ENCODE results near the gene RIMKLA.
A peak's percentile ranks its signal among the peaks of the same experiment; 100 is the strongest.

The RIMKLA gene, protein sequence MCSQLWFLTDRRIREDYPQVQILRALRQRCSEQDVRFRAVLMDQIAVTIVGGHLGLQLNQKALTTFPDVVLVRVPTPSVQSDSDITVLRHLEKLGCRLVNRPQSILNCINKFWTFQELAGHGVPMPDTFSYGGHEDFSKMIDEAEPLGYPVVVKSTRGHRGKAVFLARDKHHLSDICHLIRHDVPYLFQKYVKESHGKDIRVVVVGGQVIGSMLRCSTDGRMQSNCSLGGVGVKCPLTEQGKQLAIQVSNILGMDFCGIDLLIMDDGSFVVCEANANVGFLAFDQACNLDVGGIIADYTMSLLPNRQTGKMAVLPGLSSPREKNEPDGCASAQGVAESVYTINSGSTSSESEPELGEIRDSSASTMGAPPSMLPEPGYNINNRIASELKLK

DNA sequence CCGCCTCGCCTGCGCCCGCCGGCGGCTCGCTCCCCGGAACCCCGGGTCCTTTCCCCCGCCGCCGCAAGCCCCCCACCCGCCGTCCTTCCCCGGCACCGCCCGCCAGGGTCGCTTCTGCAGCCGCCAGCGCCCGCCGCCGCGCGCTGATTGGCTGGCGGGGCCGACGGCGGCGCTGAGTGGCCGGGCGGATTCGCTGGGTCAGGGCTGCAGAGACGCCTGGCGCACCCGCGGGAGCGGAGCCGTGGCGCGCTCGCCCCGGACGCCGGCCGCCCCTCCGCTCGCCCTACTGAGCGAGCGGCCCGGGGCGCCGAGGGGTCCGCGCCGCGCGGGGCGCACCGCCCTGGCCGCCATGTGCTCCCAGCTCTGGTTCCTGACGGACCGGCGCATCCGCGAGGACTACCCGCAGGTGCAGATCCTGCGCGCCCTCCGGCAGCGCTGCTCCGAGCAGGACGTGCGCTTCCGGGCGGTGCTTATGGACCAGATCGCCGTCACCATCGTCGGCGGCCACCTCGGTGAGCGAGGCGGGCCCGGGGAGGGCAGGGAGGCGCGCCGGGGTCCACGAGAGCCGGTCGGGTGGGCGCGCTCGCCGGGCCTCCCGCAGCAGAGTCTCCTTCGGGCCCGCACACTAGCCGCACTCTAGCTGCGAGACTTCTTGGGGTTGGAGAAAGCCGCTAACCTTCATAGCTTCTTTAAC, at the start of gene RIMKLA:
Gene RIMKLA, plus strand, starts transcription at position 207 of the 694 bp plus-strand sequence. Its CDS starts 143 bp downstream, at position 350.
- peak; percentile 82 for DNase-seq (ENCODE audit: low spot score)

DNA sequence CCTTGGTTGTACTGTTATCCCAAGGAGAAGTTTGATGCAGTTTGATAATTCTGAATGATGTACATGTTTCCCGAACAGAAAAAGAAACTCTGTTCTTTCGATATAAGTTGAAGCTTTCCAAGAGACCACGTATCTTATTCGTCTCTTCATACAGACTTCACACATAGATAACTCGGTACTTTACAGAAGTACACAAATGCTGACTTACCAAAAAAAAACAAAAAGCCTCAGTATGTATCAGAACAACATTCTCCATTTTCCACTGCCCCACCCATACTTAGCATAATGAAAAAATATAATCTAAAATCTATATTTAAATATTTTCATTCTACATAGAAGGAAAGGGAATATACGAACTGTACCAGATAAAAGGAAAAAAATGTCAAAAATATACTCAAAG, 47.7 kb upstream of the RIMKLA start:
- DNase-seq (ENCODE audit: low spot score): no peak

DNA sequence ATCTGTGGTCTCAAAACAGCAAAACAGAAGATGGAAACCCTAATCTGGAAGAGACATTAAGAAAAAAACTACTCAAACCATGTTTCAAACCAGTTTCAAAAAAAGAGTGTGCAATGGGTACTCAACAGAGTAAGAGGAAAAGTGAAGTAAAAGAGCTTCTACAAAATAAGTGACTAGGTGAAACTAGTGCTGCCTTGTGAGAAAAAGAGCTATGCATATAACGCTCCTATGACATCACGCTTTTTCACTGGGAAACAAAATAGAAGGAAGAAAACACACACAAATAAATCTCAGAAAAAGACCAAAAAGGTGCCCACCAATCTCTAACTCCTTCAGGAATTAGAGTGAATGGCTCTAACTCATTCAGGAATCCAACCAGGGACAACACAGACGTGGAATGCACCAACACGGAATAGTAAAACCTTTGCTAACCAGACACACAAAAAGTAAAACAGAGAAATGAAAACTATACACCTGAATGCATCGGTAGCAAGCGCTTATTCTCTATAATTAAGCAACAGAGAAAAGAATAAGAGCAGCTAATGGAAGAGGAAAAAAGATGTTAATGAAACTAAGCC, 46.8 kb upstream of the RIMKLA start:
- DNase-seq (ENCODE audit: low spot score): no peak

DNA sequence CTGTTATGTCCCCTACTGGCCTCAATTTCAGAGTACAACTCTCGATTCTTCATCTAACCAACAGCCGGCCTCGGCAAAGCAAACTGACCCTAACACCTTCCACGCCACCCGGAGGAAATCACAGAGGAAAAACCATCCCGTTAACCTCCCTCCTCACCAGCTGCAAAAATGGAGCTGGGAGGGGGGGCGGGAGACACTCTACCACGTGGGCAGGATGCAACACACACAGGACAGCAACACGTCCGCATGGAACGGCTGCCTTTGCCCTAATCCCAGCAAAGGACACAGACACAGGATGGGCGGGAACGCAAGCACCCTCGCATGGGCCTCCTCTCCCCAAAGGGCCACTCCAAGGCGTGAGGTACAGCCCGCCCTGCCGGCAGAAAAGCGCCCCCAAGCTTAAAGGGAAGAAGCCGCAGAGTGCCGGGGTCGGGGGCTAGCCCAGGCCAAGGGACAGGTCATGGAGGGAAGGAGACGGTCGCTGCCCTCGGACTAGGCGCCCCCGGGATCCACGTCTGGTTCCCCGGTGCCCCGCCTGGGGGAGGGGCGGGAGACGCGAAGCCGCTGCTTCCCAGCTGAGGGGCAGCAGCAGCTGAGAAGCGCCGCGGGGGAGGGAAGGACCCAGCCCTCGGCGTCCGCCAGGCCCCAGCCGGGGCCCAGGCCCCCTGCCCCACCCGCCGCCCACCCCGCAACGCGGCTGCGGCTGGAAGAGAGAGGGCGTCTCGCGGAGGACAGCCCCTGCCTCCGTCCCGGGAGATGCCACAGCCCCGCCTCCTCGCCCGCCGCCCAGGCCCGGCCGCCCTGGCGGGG, 46.1 kb upstream of the RIMKLA start:
- DNase-seq (ENCODE audit: low spot score): peak; percentile 73

DNA sequence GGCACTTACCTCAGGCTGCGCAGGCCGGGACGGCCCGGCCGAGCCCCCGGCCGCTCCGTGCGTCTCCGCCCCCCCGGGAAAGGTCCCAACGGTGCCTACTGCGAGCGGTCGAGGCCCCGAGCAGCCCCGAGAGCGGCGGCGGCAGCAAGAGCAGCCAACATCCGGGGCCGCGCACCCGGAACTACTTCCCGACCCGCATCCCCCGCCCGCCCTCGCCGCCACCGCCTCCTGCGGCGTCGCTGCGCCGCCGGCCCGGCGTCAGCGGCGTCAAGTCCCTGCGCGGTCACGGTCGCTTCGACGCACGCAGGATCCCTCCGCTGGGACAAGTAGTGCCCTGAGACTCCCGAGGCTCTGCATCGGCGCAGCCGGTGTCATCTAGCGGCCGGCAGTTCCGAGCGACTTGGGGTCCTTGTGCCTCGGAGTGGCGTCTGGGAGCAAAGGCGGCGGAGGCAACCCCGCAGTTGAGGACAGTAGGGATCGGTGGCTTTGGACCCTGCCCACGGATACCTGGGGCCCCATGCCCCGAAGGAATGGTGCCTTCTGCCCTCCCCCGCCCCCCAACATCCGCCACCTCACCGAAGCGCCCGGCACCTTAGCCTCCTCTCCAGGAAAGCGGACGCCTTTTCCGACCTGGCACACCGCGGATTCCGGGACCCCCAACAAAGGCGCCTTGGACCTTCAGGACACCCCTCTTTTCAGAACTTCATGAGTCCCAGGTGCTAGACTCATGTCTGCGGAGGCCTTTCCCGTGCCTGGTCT, 45.4 kb upstream of the RIMKLA start, which contains the start of gene FOXJ3:
Gene FOXJ3, minus strand, starts transcription at position 186 of the 759 bp plus-strand sequence. CDS start 24,142 bp downstream, outside the sequence.
- DNase-seq (ENCODE audit: low spot score): peak; percentile 87

DNA sequence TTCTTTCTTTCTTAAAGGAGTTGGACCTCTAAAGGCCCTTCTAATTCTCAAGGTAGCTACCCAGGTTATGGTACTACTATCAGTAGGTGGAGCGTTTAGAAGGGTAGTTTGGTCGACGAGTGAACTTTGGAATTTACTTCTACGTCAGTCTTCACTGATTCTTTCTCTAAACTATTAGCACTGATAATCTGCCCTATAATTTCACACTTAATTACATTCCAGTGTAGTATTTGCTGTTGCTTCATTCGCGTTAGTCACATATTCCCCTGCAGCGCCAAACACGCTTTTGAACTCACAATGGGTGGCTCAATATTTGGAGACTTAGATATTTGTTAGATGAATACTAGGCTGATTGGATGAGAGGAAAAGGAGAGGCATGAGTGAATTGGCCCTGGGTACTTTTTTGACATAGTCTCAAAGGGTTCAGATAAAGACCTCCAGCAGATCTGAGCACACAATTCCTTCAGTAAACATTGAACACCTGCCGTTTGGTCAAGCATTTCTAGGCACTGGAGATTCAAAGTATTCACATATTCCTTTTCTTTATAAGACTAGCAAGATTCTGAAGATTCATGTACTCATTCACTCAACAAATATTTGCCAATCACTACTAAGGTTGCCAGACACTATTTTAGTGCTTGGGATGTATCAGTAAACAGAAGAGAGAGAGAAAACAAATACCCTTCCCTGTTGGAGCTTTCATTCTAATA, 44.6 kb upstream of the RIMKLA start:
- peak; percentile 39 for DNase-seq (ENCODE audit: low spot score)

DNA sequence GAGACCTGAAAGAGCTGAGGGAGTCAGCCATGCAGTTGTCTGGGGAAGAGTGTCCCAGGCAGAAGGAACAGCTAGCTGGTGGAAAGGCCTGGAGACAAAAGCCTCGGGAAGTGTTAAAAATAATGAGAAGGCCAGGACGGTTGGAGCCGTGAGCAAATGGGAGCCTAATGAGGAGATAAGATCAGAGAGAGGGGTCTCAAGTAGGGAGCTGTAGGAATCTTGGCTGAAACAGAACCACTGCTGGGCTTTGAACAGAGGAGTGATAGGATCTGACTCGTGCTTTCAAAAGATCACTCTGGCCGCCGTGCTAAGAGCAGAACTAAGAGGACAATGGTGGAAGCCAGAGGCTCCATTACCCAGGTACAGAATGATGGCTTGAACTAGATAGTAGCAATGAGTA, 43.6 kb upstream of the RIMKLA start:
- no peak for DNase-seq (ENCODE audit: low spot score)

DNA sequence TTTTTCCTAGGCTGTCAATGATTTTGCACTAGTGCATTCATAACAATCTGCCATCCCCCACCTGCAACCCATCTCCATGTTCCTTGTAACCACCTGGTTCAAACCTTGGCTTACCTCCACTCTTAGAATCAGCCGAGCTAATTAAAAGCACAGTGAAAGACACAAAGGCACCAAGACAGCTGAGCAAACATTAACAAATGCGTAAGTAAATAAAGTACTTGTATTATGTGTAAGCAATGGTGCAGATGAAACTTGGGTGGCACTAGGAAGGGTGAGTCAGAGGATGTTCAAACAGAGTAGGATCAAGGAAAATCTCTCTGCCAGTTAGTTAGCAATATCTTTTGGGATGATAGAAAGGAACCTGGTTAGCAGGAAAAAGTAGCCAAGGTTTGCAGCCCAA, 40.5 kb upstream of the RIMKLA start:
- peak; percentile 29 for DNase-seq (ENCODE audit: low spot score)

DNA sequence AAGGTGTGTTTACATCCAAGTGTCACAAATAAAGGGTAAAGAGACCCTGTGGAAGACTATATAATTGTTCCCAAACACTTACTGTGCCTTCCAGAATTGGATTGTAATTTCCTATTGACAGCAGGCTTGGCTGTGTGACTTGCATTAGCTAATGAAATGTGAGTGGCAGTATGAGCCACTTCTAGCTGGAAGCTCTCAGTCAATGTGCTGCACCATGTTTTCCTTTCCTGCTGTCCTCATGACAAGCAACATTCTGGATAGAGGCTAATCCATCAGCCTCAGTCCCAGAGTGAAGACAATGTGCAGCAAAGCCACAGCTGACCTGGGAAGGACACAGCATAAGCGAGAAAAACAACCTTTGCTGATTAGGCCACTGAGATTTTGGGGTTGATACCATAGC, 39.7 kb upstream of the RIMKLA start:
- DNase-seq (ENCODE audit: low spot score): no peak

DNA sequence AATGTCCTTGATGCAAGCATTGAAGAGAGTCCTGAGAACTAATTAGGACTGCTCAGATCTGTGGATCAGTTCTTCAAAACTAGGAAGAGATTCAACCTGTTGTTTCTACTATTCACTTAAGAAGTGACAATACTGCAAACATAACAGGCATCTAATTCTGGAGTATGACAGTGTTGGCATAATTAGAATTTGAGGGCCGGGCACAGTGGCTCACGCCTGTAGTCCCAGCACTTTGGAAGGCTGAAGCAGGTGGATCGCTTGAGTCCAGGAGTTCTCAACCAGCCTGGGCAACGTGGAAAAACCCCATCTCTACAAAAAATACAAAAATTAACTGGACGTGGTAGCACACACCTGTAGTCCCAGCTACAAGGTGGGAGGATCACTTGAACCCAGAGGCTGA, 37.5 kb upstream of the RIMKLA start:
- no peak for DNase-seq (ENCODE audit: low spot score)

DNA sequence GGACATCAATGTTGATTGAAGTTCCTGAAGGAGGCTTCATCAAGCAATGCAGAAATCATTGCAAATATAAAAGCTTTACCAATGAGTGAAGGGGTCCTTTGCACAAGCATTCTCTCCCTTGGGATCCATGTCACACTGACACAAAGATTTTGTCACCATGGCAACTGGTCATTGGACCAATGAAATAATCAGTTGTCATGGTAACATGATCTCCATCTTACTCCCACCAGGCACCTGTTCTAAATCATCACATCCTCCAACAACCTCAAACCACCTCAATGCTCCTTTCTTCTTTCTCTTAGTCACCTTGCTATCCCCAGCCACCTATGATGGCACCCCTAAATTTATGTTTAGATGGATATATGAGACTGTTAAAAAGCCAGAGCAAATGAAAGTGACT, 32.1 kb upstream of the RIMKLA start:
- no peak for DNase-seq (ENCODE audit: low spot score)

DNA sequence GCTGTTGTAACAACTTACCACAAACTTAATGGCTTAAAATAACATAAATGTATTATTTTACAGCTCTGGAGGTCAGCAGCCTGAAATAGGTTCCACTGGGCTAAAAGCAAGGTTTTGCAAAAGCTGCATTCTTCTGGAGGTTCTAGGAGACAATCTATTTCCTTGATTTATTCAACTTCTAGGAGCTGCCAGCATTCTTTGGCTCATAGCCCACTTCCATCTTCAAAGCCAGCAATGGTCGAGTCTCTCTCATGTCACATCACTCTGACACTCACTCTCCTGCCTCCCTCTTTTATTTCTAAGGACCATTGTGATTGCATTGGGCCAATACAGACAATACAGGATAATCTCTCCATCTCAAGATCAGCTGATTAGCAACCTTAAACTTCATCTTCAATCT, 30.5 kb upstream of the RIMKLA start:
- no peak for DNase-seq (ENCODE audit: low spot score)

DNA sequence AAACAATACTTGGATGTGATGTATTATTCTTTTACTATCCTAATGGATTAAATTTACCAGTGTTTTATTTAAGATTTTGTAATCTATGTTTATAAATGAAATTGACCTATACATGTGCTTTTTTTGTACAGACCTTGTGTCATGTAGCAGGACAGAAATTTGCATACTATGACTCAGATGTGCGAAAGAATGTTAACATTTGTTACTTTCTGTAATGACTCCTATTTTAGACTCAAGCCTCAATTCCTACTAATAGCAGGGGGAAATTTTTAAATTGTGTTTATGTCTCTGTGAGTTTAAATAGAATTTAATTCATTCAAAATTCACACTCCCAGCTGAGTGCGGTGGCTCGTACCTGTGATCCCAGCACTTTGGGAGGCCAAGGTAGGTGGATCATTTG, 21.8 kb upstream of the RIMKLA start:
- DNase-seq (ENCODE audit: low spot score): no peak

DNA sequence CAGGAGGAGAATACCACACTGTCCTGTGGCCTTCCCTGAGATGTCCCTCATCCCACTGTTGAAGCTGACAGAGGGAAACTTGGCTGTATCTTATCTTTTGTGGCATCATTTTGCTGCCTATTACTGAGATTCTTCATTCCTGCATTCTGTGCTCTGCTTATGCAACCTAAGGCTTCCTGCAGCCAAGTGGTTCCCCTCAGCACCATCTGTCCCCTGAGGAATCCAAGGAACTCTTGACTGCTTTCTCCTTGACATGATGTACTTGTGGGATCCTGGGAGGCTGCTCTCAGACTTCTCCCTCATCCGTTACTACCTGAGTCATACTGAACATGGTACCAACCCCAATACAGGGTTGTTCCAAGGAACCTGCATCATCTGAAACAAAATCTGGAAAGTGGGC, 21.1 kb upstream of the RIMKLA start:
- no peak for DNase-seq (ENCODE audit: low spot score)

DNA sequence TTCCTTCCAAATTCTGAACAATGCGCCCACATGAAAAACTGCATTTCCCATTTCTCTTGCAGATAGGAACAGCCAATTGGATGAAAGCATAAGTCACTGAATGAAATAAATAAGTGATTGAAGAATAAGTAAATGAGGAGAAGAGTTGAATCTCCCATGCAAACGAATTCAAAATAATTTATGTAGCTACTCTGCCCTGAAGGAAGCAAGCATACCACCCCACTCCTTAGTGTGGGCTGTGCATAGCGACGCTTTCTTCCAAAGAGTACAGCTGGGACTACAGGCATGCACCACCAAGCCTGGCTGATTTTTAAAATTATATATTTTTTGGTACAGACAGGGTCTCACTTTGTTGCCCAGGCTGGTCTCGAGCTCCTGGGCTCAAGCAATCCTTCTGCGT, 16.5 kb upstream of the RIMKLA start:
- DNase-seq (ENCODE audit: low spot score): no peak

DNA sequence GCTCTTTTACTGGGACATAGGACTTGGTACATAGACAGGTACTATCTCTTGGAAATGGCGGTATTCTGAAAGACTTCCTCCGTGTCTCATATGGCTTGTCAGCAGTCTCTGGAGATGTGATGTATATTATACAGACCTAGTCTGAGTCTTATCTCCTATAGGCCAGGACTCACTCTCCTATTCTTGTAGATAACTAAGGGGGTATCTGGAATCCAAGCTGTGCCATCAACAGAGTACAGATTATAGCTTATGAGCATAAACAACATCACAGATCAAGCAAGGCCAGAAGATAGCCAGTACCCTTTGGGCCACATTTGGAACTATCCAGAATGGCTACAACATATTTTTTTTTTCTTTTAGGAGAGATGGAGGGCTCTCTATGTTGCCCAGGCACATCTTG, 16.1 kb upstream of the RIMKLA start:
- no peak for DNase-seq (ENCODE audit: low spot score)

DNA sequence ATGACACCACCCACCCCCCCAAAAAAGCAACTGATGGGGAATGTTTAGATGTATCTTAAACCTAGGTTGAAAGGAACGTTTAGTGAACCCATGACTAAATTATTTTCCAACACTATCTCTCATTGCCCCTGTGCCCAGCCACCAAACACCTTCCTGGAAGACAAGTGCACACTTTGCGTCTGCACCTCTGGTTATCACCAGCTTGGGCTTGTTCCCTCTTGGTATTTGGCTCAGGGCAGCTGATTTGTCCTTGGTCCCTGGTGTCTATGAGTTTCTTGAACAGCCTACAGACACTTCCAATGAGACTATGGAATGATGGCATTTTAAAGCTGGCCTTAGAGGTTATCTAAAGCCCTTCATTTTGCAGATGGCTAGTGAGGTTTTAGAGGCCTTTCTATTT, 15.5 kb upstream of the RIMKLA start:
- no peak for DNase-seq (ENCODE audit: low spot score)

DNA sequence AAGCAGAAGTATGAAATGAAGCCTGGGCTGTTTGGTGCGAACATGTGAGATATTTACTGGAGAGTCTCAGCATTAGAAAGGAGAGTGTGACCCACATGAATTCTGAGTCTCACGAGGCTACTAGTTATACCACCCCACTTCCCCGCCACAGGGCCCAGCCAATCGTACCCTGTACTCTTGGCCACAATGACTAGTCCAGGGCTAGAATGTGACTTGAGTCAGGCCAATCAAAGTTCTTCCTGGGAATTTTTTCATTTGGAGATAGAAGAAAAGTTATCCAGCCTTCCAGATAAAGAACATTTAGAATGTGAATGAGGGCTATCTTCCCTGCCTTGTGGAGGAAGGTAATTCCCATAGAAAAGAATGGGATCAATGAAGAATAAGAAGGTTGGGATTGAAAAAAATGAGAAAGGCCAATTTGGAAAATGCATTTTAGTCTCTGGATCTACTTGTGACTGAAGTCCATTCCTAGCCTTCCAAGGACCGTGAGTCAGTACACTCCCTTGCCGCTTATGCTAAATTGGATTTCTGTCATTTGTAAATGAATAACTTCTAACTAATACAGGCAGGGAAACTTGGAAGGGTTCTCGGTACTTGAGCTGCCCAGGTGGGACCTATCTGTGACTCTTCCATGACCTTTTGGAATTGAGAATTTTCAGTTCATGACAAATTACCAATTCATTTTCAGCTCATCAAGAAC, 12.3 kb upstream of the RIMKLA start:
- DNase-seq (ENCODE audit: low spot score): no peak

DNA sequence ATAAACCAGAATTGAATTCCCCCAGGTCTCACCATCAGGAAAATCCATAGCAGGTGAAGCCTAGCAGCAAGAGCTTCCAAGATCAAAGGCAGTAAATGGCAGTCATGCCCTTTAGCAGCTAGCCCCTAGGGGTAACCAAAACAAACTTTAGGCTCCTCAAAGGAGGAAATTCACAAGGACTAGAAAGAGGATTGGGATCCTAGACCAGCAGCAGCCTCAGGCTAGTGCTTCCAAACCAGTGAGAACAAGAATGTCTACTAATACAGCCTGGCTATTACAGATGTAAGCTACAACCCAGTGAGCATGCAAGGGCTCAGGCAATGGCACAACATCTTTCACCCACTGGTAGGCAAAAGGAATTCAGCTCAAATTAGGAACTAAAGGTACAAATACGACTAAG, 11.1 kb upstream of the RIMKLA start:
- no peak for DNase-seq (ENCODE audit: low spot score)

DNA sequence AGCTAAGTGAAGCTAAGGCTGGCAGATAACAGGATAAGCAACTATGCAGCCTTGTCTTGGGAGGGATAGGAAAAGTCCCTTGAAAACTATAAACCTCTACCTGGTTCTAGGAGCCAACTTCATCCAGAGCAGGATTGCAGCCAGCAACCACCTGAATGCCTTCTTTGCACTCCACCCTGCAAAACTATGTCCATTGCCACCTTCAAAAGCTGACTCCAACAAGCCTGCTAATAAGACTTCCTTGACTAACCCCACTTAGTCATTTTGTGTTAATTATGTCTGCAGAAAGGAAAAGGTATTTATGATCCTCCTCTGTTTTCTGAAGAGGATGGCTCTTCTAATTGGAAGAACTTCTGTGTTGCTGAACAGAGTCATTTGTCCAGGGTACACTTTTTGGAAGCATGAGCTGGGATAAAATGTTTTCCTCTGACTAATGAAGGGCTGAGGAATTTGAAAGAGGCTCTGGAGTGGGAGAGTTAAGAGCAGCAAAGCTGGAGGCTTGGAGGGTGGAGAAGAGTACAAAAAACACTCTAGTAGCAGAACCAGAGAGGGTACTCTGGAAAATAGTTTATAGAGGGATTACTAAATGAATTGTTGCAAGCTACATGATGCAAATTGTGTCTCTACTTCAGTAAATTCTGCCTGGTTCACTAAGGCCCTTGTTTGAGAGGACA, 9.6 kb upstream of the RIMKLA start:
- DNase-seq (ENCODE audit: low spot score): no peak
